Measurements from ENCODE around the gene METTL9. TPM values are rescaled to one million over a fixed set of nuclear protein-coding genes. Genes with fewer than 3 reads are reported as not detected.

Gene METTL9
- total and polyA plus RNA-seq, 2 of the 13 experiments (the other 11 are each of a cell fraction or from before 2014, with no cell fraction given): 123 to 204 TPM

DNA sequence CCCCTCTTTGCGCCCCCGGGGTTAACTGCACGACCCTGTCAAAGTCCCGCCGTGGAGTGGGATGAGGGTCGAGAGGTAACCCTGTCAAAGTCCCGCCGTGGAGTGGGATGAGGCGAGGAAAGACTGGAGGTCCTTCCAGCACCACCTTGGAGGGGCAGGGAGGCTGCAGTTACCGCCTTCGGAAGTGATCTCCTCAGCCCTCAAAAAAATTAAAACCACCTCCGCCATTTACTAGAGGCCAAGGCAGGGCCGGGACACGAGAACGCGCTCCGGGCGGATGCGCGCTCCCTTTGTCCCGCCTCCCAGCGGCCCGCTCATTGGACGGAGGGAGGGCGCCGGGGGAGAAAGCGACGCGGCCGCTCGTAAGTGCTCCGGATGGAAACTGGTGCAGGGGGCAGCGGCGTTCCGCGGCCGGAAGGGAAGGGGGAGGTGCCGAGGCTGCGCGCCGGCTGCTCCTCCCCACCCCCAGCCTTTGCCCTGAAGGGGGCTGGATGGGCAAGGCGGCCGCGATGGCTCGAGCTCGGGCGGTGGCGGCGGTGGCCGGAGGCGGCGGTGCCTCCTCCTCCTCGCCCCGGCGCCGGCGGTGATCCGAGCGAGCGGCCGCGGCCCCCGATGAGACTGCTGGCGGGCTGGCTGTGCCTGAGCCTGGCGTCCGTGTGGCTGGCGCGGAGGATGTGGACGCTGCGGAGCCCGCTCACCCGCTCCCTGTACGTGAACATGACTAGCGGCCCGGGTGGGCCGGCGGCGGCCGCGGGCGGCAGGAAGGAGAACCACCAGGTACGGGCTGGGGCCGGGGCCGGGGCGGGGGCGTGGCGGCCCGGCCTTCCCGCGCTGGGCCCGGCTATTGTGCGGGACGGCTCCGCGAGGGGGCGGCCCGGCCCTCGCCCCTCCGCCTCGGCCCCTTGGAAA is at the start of gene METTL9 (continued):
- 0 out of 2 replicates have a peak, but pooled peaks have one; percentile 27 for TF ChIP-seq ZNF367 (CRISPR knock-in tag; IDR thresholded peaks at IDR 0.05; ENCODE audit: borderline replicate concordance)
- peak; percentile 95 for TF ChIP-seq RXRB (CRISPR knock-in tag; IDR thresholded peaks at IDR 0.05; ENCODE audit: borderline replicate concordance)
- TF ChIP-seq FOSL2 (CRISPR knock-in tag; IDR thresholded peaks at IDR 0.05): peak; percentile 82
- no peak for TF ChIP-seq TCF12 (IDR thresholded peaks at IDR 0.05)
- peak; percentile 90; the same call in 1 of the 2 replicates for TF ChIP-seq TCF12 (CRISPR knock-in tag; IDR thresholded peaks at IDR 0.05)
- TF ChIP-seq ZNF292 (CRISPR knock-in tag; IDR thresholded peaks at IDR 0.05; ENCODE audit: borderline replicate concordance, low read depth): peak; percentile 95
- TF ChIP-seq ZFP62 (CRISPR knock-in tag; IDR thresholded peaks at IDR 0.05): no peak
- peak; percentile 97 for TF ChIP-seq TBX2 (CRISPR knock-in tag; IDR thresholded peaks at IDR 0.05; ENCODE audit: borderline replicate concordance)
- TF ChIP-seq RELA (CRISPR knock-in tag; IDR thresholded peaks at IDR 0.05): peak; percentile 94
- TF ChIP-seq, protein P1, sequence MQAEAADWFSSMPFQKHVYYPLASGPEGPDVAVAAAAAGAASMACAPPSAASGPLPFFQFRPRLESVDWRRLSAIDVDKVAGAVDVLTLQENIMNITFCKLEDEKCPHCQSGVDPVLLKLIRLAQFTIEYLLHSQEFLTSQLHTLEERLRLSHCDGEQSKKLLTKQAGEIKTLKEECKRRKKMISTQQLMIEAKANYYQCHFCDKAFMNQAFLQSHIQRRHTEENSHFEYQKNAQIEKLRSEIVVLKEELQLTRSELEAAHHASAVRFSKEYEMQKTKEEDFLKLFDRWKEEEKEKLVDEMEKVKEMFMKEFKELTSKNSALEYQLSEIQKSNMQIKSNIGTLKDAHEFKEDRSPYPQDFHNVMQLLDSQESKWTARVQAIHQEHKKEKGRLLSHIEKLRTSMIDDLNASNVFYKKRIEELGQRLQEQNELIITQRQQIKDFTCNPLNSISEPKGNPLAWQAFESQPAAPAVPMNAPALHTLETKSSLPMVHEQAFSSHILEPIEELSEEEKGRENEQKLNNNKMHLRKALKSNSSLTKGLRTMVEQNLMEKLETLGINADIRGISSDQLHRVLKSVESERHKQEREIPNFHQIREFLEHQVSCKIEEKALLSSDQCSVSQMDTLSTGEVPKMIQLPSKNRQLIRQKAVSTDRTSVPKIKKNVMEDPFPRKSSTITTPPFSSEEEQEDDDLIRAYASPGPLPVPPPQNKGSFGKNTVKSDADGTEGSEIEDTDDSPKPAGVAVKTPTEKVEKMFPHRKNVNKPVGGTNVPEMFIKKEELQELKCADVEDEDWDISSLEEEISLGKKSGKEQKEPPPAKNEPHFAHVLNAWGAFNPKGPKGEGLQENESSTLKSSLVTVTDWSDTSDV (CRISPR knock-in tag; IDR thresholded peaks at IDR 0.05): peak; percentile 86
- peak; percentile 79; the same call in 1 of the 2 replicates for TF ChIP-seq SRF (IDR thresholded peaks at IDR 0.05; ENCODE audit: low read depth, low read length)
- TF ChIP-seq, protein P2, sequence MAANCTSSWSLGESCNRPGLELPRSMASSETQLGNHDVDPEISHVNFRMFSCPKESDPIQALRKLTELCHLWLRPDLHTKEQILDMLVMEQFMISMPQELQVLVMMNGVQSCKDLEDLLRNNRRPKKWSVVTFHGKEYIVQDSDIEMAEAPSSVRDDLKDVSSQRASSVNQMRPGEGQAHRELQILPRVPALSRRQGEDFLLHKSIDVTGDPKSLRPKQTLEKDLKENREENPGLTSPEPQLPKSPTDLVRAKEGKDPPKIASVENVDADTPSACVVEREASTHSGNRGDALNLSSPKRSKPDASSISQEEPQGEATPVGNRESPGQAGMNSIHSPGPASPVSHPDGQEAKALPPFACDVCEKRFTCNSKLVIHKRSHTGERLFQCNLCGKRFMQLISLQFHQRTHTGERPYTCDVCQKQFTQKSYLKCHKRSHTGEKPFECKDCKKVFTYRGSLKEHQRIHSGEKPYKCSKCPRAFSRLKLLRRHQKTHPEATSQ (CRISPR knock-in tag; IDR thresholded peaks at IDR 0.05; ENCODE audit: borderline replicate concordance): peak; percentile 90; the same call in 1 of the 2 replicates
- peak; percentile 97 for TF ChIP-seq MXI1 (IDR thresholded peaks at IDR 0.05; ENCODE audit: borderline replicate concordance, low read depth, low read length)
- TF ChIP-seq CREB3 (CRISPR knock-in tag; IDR thresholded peaks at IDR 0.05): no peak; the same call in 1 of the 2 replicates
- no peak for TF ChIP-seq ZSCAN12 (CRISPR knock-in tag; IDR thresholded peaks at IDR 0.05)
- TF ChIP-seq, protein P3, sequence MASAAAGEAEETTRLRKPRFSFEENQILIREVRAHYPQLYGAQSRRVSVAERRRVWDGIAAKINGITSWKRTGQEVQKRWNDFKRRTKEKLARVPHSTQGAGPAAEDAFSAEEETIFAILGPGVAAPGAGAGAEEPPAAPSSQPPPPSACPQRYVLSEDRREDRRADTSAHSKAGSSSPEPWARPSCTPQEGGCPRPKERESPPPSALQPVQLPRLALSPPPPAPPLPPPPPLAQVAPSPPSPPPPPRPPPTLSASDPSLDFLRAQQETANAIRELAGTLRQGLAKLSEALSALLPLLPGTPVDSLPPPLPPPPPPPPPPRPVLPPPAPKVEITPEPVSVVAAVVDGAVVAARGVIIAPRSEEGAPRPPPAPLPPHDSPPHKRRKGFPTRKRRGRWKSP (CRISPR knock-in tag; IDR thresholded peaks at IDR 0.05): peak; percentile 96
- TF ChIP-seq CREBL2 (CRISPR knock-in tag; IDR thresholded peaks at IDR 0.05; ENCODE audit: borderline replicate concordance): peak; percentile 62; the same call in 1 of the 2 replicates
- peak; percentile 97; the same call in 1 of the 2 replicates for TF ChIP-seq TOPORS (CRISPR knock-in tag; IDR thresholded peaks at IDR 0.05)
- TF ChIP-seq, protein P4, sequence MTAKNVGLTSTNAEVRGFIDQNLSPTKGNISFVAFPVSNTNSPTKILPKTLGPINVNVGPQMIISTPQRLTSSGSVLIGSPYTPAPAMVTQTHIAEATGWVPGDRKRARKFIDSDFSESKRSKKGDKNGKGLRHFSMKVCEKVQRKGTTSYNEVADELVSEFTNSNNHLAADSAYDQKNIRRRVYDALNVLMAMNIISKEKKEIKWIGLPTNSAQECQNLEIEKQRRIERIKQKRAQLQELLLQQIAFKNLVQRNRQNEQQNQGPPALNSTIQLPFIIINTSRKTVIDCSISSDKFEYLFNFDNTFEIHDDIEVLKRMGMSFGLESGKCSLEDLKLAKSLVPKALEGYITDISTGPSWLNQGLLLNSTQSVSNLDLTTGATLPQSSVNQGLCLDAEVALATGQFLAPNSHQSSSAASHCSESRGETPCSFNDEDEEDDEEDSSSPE (CRISPR knock-in tag; IDR thresholded peaks at IDR 0.05): peak; percentile 95
- peak; percentile 98 for TF ChIP-seq PCBP1 (IDR thresholded peaks at IDR 0.05; ENCODE audit: borderline replicate concordance, low read depth, low read length)
- TF ChIP-seq ZNF451 (CRISPR knock-in tag; IDR thresholded peaks at IDR 0.05): peak; percentile 99; the same call in 1 of the 2 replicates

Data from HepG2 (cell line).